Esophagus muscularis mucosa (tissue), 4 donors: Measurements from ENCODE around the gene LCNL1. TPM values are rescaled to one million over a fixed set of nuclear protein-coding genes. Genes with fewer than 3 reads are reported as not detected.

Source experiments
- DNase-seq: peaks from one replicate; pipeline ENCODE4 v3.0.0-alpha.2; 2017; ENCODE audit errors: extremely low spot score
- H3K27ac ChIP-seq, 4 donors: fragments of 200-600 bp; sonication (generic); replicated peaks in 1 of 4; 1 replicate in 3 of 4; 2 replicates in 1 of 4; pipeline ENCODE4 v1.5.1; 2016 to 2019; ENCODE audit warnings: mild to moderate bottlenecking in 1 of 4
- H3K27me3 ChIP-seq, 4 donors: fragments of 200-600 bp; sonication (generic); one replicate each; pipeline versions ENCODE4 v1.5.1 to v1.6.0; 2016 to 2019
- H3K36me3 ChIP-seq, 4 donors: fragments of 200-600 bp; sonication (generic); one replicate each; pipeline ENCODE4 v1.5.1; 2016 to 2019
- H3K4me1 ChIP-seq, 4 donors: fragments of 200-600 bp; sonication (generic); one replicate each; pipeline ENCODE4 v1.5.1; 2016 to 2019
- H3K4me3 ChIP-seq, 4 donors: fragments of 200-600 bp; sonication (generic); 1 replicate in 2 of 4; 2 replicates in 2 of 4; pipeline ENCODE4 v1.5.1; 2016 to 2019; ENCODE audit warnings: mild to moderate bottlenecking in 4 of 4, moderate library complexity in 1 of 4
- H3K9me3 ChIP-seq, 4 donors: fragments of 200-600 bp; sonication (generic); 1 replicate in 3 of 4; 2 replicates in 1 of 4; pipeline ENCODE4 v1.5.1; 2016 to 2019
- CTCF ChIP-seq, 3 experiments: fragments of 200-600 bp in 2 of 3; fragments of 450-650 bp in 1 of 3; sonication (generic) in 2 of 3; IDR thresholded peaks; one replicate each; pipeline ENCODE4 v1.5.1; 2017 to 2019; ENCODE audit warnings: antibody characterized with exemption in 3 of 3, mild to moderate bottlenecking in 2 of 3, moderate library complexity in 1 of 3
- EP300 ChIP-seq: sonication (generic); formaldehyde crosslinking; IDR thresholded peaks from one replicate; pipeline ENCODE4 v1.6.1; 2017; ENCODE audit warnings: antibody characterized with exemption
- POLR2A ChIP-seq: fragments of 450-650 bp; IDR thresholded peaks from one replicate; pipeline ENCODE4 v1.6.1; 2017; ENCODE audit warnings: antibody characterized with exemption, moderate library complexity, mild to moderate bottlenecking, low read depth
- POLR2AphosphoS5 ChIP-seq, 2 donors: sonication (generic); formaldehyde crosslinking; IDR thresholded peaks; one replicate each; pipeline ENCODE4 v1.6.1; 2017; ENCODE audit warnings: antibody characterized with exemption in 2 of 2
- WGBS: methylation state at CpG from one replicate; pipeline ENCODE4 v1.1.5; 2018; 5-methylcytosine and 5-hydroxymethylcytosine counted together
- intact Hi-C: fragments of 100-400 bp; cut with DNase I; formaldehyde crosslinking; loops from one replicate; pipeline ENCODE4 v1.15.1; 2023
- total RNA-seq, 4 donors: library from RNA; depleted of rRNA; stranded (reverse); fragments of >200 nt; gene quantifications; one replicate each; pipeline versions ENCODE4 v1.1.0 to v1.2.1, GENCODE V29; 2016

Gene LCNL1
- under 1 TPM in 3 of 4 donors, not detected in 1; 0.11 to 0.42 (median 0.39) TPM for total RNA-seq

DNA sequence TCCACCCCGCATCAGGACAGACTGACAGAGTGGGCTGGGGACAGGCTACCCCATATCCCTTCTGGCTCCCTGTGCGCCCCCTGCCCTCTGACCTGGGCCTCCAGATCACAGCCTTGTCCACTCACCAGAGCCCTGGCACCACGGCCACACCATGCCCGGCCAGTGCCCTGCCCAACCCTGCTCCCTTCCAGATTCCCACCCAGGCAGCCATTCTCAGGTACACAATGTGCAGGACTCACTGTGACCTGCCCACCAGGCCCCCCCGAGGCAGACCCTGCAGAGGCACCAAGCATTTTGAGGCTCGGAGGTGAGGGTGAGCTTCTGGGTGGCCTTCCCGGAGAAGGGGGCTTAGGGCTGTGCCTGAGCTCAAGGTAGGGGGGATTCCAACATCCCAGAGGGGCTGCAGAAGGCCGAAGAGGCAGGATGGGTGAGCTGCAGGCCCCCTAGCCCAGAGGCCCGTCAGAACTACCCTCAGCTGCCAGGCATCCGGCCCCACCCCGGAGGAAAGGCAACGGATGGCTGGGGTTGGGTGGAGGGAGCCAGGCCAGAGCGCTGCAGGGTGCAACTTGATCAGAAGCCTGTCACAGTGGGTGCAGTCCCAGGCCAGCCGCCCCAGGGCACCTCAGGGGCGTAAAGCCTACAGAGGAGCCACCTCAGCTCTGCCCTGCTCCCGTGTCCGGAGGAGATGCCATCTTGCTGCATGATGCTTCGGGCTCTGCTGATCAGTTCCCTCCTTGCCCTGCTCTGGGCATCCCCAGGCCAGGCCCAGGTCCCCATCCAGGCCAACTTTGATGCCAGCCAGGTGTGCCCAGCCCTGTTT is at the start of gene LCNL1:
Gene LCNL1, plus strand, starts transcription at position 762 of the 820 bp plus-strand sequence. CDS start 594 bp downstream, outside the sequence.
- Histone ChIP-seq H3K27ac (peak within 1 kb of the TSS in 2 of 4 donors; percentile 28 to 65), H3K27me3 (peaks cover 0 to 81% (median 17%) of the 10 kb centered on the region in 4 donors), H3K9me3 (no peaks in the 10 kb centered on the region), H3K36me3 (no peaks in the 10 kb centered on the region), H3K4me3 (no peak within 1 kb of the TSS), H3K4me1 (peaks cover 30 to 42% (median 36%) of the 10 kb centered on the region in 4 donors)
- TF ChIP-seq POLR2AphosphoS5 (IDR thresholded peaks at IDR 0.05) (no peak), CTCF (IDR thresholded peaks at IDR 0.05) (no peak), POLR2A (no peak), EP300 (no peak)
- no peak for DNase-seq
- 93% methylated on average over 10 of the region's 18 CpGs for WGBS
- intact Hi-C loops: no loop called here

DNA sequence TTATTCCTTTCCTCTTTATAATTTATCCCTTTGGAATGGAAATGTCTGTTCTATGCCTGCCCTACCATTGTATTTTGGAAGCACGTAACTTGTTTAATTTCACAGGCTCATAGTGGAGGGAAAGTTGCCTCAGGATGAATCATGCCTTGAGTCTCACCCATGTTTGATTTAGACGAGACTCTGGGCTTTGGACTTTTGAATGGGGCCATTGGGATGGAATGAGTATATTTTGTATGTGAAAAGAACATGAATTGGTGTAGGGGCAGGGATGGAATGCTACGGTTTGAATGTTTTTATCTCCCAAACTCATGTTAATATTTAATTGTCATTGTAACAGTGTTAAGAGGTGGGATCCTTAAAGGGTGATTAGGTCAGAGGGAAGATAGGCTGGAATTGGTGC is 48.5 kb upstream of the LCNL1 start:
- intact Hi-C loops: no loop called here
- no peaks in the 10 kb centered on the region for H3K27me3 ChIP-seq
- no peaks in the 10 kb centered on the region for H3K9me3 ChIP-seq
- no peak overlapping the region for H3K4me3 ChIP-seq
- peaks cover 0 to 13% (median 6%) of the 10 kb centered on the region in 4 donors for H3K36me3 ChIP-seq
- 85% methylated on average over 3 of the region's 3 CpGs for WGBS
- H3K4me1 ChIP-seq: peaks cover 0 to 5% (median 0%) of the 10 kb centered on the region in 4 donors
- no peak for DNase-seq
- no peak for TF ChIP-seq POLR2A
- no peak for TF ChIP-seq POLR2AphosphoS5 (IDR thresholded peaks at IDR 0.05)
- TF ChIP-seq EP300: no peak
- no peak for TF ChIP-seq CTCF (IDR thresholded peaks at IDR 0.05)
- H3K27ac ChIP-seq: no peak overlapping the region

- peaks cover 4 to 27% (median 20%) of the 10 kb centered on the region in 4 donors for H3K36me3 ChIP-seq
- TF ChIP-seq EP300: no peak
- TF ChIP-seq POLR2A: no peak
- no peak for TF ChIP-seq POLR2AphosphoS5 (IDR thresholded peaks at IDR 0.05)
- intact Hi-C loops: no loop called here
- no peak overlapping the region for H3K27ac ChIP-seq
- no peaks in the 10 kb centered on the region for H3K27me3 ChIP-seq
- no peak for DNase-seq
- no peak overlapping the region for H3K4me3 ChIP-seq
- H3K9me3 ChIP-seq: no peaks in the 10 kb centered on the region
- H3K4me1 ChIP-seq: peaks cover 0 to 4% (median 0%) of the 10 kb centered on the region in 4 donors
- WGBS: 87% methylated on average over 3 of the region's 3 CpGs
These were observed 47.1 kb upstream of the LCNL1 start for GRCh38 chr9:136935651-136936050.

- WGBS: 91% methylated on average over 8 of the region's 8 CpGs
- Histone ChIP-seq H3K9me3 (no peaks in the 10 kb centered on the region), H3K27me3 (no peaks in the 10 kb centered on the region), H3K4me1 (peaks cover 0 to 6% (median 2%) of the 10 kb centered on the region in 4 donors), H3K4me3 (no peak overlapping the region), H3K36me3 (peaks cover 15 to 37% (median 30%) of the 10 kb centered on the region in 4 donors), H3K27ac (no peak overlapping the region)
- no peak for TF ChIP-seq POLR2A
- DNase-seq: no peak
- intact Hi-C loops: no loop called here
These were observed 46.1 kb upstream of the LCNL1 start for GRCh38 chr9:136936645-136937170.

- peaks cover 1 to 10% (median 6%) of the 10 kb centered on the region in 4 donors for H3K4me1 ChIP-seq
- no peak overlapping the region for H3K27ac ChIP-seq
- H3K9me3 ChIP-seq: no peaks in the 10 kb centered on the region
- TF ChIP-seq EP300: no peak
- whole genome bisulfite sequencing: 88% methylated on average over 12 of the region's 15 CpGs
- H3K27me3 ChIP-seq: no peaks in the 10 kb centered on the region
- DNase-seq: no peak
- intact Hi-C loops: no loop called here
- no peak overlapping the region for H3K4me3 ChIP-seq
- H3K36me3 ChIP-seq: peaks cover 22 to 44% (median 37%) of the 10 kb centered on the region in 4 donors
These were observed 45.4 kb upstream of the LCNL1 start for GRCh38 chr9:136937186-136938001.
